H1 (cell line): ENCODE measurements around the gene CABCOCO1. TPM values are rescaled to one million over a fixed set of nuclear protein-coding genes. Genes with fewer than 3 reads are reported as not detected.

Source experiments
- BACH1 ChIP-seq: IDR thresholded peaks from 2 replicates; pipeline ENCODE4 v1.6.1; 2012; ENCODE audit warnings: low read length, improper control_type of control experiment
- EZH2 ChIP-seq: fragments of 200-600 bp; sonication (generic); IDR thresholded peaks from 2 replicates; pipeline ENCODE4 v1.7.1; 2012; ENCODE audit warnings: low read depth, mild to moderate bottlenecking, moderate library complexity, low read length, inconsistent platforms; ENCODE audit not compliant: severe bottlenecking
- JUN ChIP-seq: IDR thresholded peaks from 2 replicates; pipeline ENCODE4 v1.6.1; 2011; ENCODE audit warnings: low read depth, mild to moderate bottlenecking, improper control_type of control experiment, low read length
- NRF1 ChIP-seq: IDR thresholded peaks from 2 replicates; pipeline ENCODE4 v1.6.1; 2011; ENCODE audit warnings: mild to moderate bottlenecking, low read depth, low read length, improper control_type of control experiment
- RNF2 ChIP-seq: fragments of 200-900, 300-1000 bp; sonication (generic); IDR thresholded peaks from 2 replicates; pipeline ENCODE4 v1.7.1; 2016; ENCODE audit warnings: borderline replicate concordance, low read depth, mild to moderate bottlenecking, antibody characterized with exemption, low read length; ENCODE audit not compliant: poor library complexity, severe bottlenecking; ENCODE audit errors: missing control alignments
- SP2 ChIP-seq: IDR thresholded peaks from 2 replicates; pipeline ENCODE4 v1.6.1; 2012; ENCODE audit warnings: mild to moderate bottlenecking, low read length, inconsistent platforms
- polyA plus RNA-seq, 7 experiments: library from polyadenylated mRNA; depleted of rRNA in 3 of 7; stranded (reverse) in 5 of 7; unstranded in 2 of 7; fragments of >200 nt in 5 of 7; fragments of 200-250 nt in 2 of 7; gene quantifications; 1 replicate in 5 of 7; 2 replicates in 1 of 7; 4 replicates in 1 of 7; pipeline versions ENCODE4 v1.2.1 to v1.2.3, GENCODE V29; 2011 to 2013; ENCODE audit warnings: missing spikeins in 2 of 7, mixed read lengths in 2 of 7
- total RNA-seq: library from RNA; stranded (reverse); fragmentation: NEBNext Ultra II Directional; extraction: Animal tissue kit (Norgen Biotek cat#: 25700); gene quantifications from 2 replicates; pipeline ENCODE4 v1.2.1, GENCODE V29; 2021

CABCOCO1 gene
- total and polyA plus RNA-seq, 2 of the 8 experiments (the other 6 are each of a cell fraction or from before 2014, with no cell fraction given) = not detected

DNA sequence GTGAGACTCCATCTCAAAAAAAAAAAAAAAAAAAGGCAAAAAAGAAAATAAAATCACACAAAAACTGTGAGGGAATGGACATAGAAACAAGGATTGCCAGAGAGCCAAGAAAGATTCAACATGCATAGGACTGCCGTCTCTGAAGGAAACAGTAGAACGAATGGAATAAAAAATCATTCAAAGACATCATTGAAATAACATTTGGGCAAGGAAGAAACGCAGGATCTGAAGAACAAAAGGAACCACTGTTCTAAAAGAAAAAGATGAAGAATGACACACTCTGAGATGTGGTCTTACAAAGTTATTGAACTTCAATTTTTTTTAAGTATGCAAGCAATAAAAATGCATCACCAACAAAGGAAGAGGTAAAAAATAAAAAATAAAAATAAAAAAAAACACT is 57.2 kb downstream of the CABCOCO1 start (continued):
- TF ChIP-seq NRF1 = no peak
- no peak for TF ChIP-seq BACH1
- TF ChIP-seq SP2 = no peak
- TF ChIP-seq EZH2 = no peak
- TF ChIP-seq JUN = no peak
- no peak for TF ChIP-seq RNF2
